Endothelial cell of umbilical vein (primary cell): ENCODE measurements around the gene CLCN4. TPM values are rescaled to one million over a fixed set of nuclear protein-coding genes. Genes with fewer than 3 reads are reported as not detected.

Experiments
- BruUV-seq: library from RNA; stranded (reverse); fragments of 400-500 nt; replicated peaks from 2 replicates; lab custom pipeline; 2021; lab: Mats Ljungman, UMichigan
- CTCF ChIA-PET: fragments of 300-600, 350-600 bp; sonication (Branson Sonifier 250); formaldehyde crosslinking; loops from one replicate; lab custom pipeline; 2021; ENCODE audit warnings: antibody characterized with exemption, inconsistent platforms; lab: Charles Lee
- POLR2A ChIA-PET: fragments of 300-600, 350-600 bp; sonication (Branson Sonifier 250); formaldehyde crosslinking; loops from one replicate; lab custom pipeline; 2021; ENCODE audit warnings: antibody characterized with exemption, inconsistent platforms; lab: Charles Lee
- DNase-seq: peaks from one replicate; pipeline ENCODE4 v3.0.0-alpha.2; 2011; ENCODE audit warnings: low read depth, low spot score
- FAIRE-seq: peaks from 2 replicates; lab custom pipeline; 2011; peaks lifted over from hg19 to GRCh38; lab: Jason Lieb, UNC
- H2AFZ ChIP-seq: 2 replicates; pipeline ENCODE4 v1.6.0; 2012; ENCODE audit warnings: low read depth, low read length, control low read depth, inconsistent platforms
- H3K27ac ChIP-seq: 2 replicates; pipeline ENCODE4 v1.5.1; 2011; ENCODE audit warnings: low read depth, mild to moderate bottlenecking, control low read depth, low read length, moderate library complexity; ENCODE audit not compliant: insufficient read depth
- H3K27me3 ChIP-seq, 2 experiments: 2 replicates each; pipeline versions ENCODE4 v1.6.0 to v1.6.1; 2011; ENCODE audit warnings: low read length in 2 of 2, mixed read lengths in 1 of 2; ENCODE audit not compliant: control insufficient read depth in 2 of 2, insufficient read depth in 2 of 2
- H3K36me3 ChIP-seq, 2 experiments: 2 replicates in 1 of 2; 3 replicates in 1 of 2; pipeline ENCODE4 v1.5.1; 2011; ENCODE audit warnings: low read length in 2 of 2, mild to moderate bottlenecking in 1 of 2, moderate library complexity in 1 of 2; ENCODE audit not compliant: control insufficient read depth in 2 of 2, insufficient read depth in 2 of 2; ENCODE audit errors: extremely low read depth in 1 of 2
- H3K4me1 ChIP-seq: 3 replicates; pipeline ENCODE4 v1.5.1; 2011; ENCODE audit warnings: mild to moderate bottlenecking, low read length; ENCODE audit not compliant: control insufficient read depth, insufficient read depth; ENCODE audit errors: extremely low read depth
- H3K4me2 ChIP-seq: 2 replicates; pipeline ENCODE4 v1.6.1; 2011; ENCODE audit warnings: low read length, control low read depth, mixed read lengths; ENCODE audit not compliant: insufficient read depth
- H3K4me3 ChIP-seq, 3 experiments: fragments of 200-600 bp in 1 of 3; sonication (generic), shearing (Covaris generic) in 1 of 3; replicated peaks in 1 of 3; 2 replicates each; pipeline ENCODE4 v1.5.1; 2011 to 2016; ENCODE audit warnings: control low read depth in 3 of 3, low read length in 3 of 3, mild to moderate bottlenecking in 2 of 3, inconsistent platforms in 1 of 3, low read depth in 1 of 3, moderate library complexity in 1 of 3; ENCODE audit not compliant: insufficient read depth in 1 of 3
- H3K79me2 ChIP-seq: 2 replicates; pipeline ENCODE4 v1.6.0; 2012; ENCODE audit warnings: low read length, inconsistent platforms; ENCODE audit not compliant: control insufficient read depth, insufficient read depth
- H3K9ac ChIP-seq: replicated peaks from 2 replicates; pipeline ENCODE3; 2011; ENCODE audit warnings: low read length, control low read depth; ENCODE audit not compliant: insufficient read depth; ENCODE audit errors: extremely low read depth
- H3K9me1 ChIP-seq: replicated peaks from 3 replicates; pipeline ENCODE4 v1.6.0; 2011; ENCODE audit warnings: mild to moderate bottlenecking, low read length; ENCODE audit not compliant: control insufficient read depth, insufficient read depth; ENCODE audit errors: extremely low read depth
- H3K9me3 ChIP-seq: replicated peaks from 2 replicates; pipeline ENCODE4 v1.5.1; 2012; ENCODE audit warnings: low read length, inconsistent platforms; ENCODE audit not compliant: control insufficient read depth, insufficient read depth
- H4K20me1 ChIP-seq: replicated peaks from 2 replicates; pipeline ENCODE3; 2011; ENCODE audit warnings: mild to moderate bottlenecking, low read length; ENCODE audit not compliant: control insufficient read depth, insufficient read depth; ENCODE audit errors: extremely low read depth
- CTCF ChIP-seq, 2 donors: IDR thresholded peaks; 1 replicate in 1 of 2; 2 replicates in 1 of 2; pipeline ENCODE4 v1.5.1; 2011; ENCODE audit warnings: low read length in 2 of 2, mild to moderate bottlenecking in 2 of 2, moderate library complexity in 2 of 2, control low read depth in 1 of 2, inconsistent platforms in 1 of 2, low read depth in 1 of 2; ENCODE audit not compliant: insufficient read depth in 1 of 2; ENCODE audit errors: extremely low read depth in 1 of 2
- EZH2 ChIP-seq: IDR thresholded peaks from 2 replicates; pipeline ENCODE4 v1.6.1; 2012; ENCODE audit warnings: borderline replicate concordance, low read depth, mild to moderate bottlenecking, moderate library complexity, low read length, inconsistent platforms; ENCODE audit not compliant: severe bottlenecking
- FOS ChIP-seq: IDR thresholded peaks from 2 replicates; pipeline ENCODE4 v1.6.1; 2011; ENCODE audit warnings: mild to moderate bottlenecking, low read length, moderate library complexity, borderline replicate concordance; ENCODE audit not compliant: insufficient read depth
- GATA2 ChIP-seq: IDR thresholded peaks from 2 replicates; pipeline ENCODE4 v1.7.0; 2011; ENCODE audit warnings: low read depth, mild to moderate bottlenecking, moderate library complexity, mixed read lengths, low read length; ENCODE audit not compliant: insufficient read length, insufficient read depth
- JUN ChIP-seq: IDR thresholded peaks from 2 replicates; pipeline ENCODE4 v1.6.1; 2011; ENCODE audit warnings: borderline replicate concordance, low read depth; ENCODE audit not compliant: insufficient read length, insufficient read depth
- MAX ChIP-seq: IDR thresholded peaks from 2 replicates; pipeline ENCODE4 v1.6.1; 2011; ENCODE audit not compliant: insufficient read depth, insufficient read length
- MYC ChIP-seq: IDR thresholded peaks from one replicate; pipeline ENCODE4 v1.6.1; 2011; ENCODE audit warnings: mild to moderate bottlenecking, low read depth, low read length
- POLR2A ChIP-seq: IDR thresholded peaks from 2 replicates; pipeline ENCODE4 v1.6.1; 2012; ENCODE audit warnings: low read depth, mild to moderate bottlenecking, control low read depth, low read length
- POLR2AphosphoS5 ChIP-seq: IDR thresholded peaks from 2 replicates; pipeline ENCODE4 v1.6.1; 2012; ENCODE audit warnings: low read depth, mild to moderate bottlenecking, control low read depth, low read length, moderate library complexity; ENCODE audit not compliant: insufficient read depth
- dilution Hi-C: fragments of 300-500 bp; cut with MboI; formaldehyde crosslinking; loops from one replicate; pipeline ENCODE4 v1.15.0; 2019; ENCODE audit warnings: low sequenced_read_pairs; ENCODE audit not compliant: extremely low pct_ligation_motif_present
- intact Hi-C: fragments of 100-400 bp; cut with micrococcal nuclease; formaldehyde crosslinking; loops from one replicate; pipeline ENCODE4 v1.10.0; 2022
- polyA plus RNA-seq, 4 experiments: library from polyadenylated mRNA; depleted of rRNA in 3 of 4; stranded (reverse) in 3 of 4; unstranded in 1 of 4; fragments of >200 nt; gene quantifications; 2 replicates each; pipeline versions ENCODE4 v1.2.1 to v1.2.3, GENCODE V29; 2011 to 2012; ENCODE audit warnings: missing spikeins in 1 of 4
- total RNA-seq: library from RNA; stranded (reverse); gene quantifications from 2 replicates; pipeline ENCODE4 v1.2.3, GENCODE V29; 2021

CLCN4 gene
- total and polyA plus RNA-seq, 2 donors (not counting 3 experiments of a cell fraction or from before 2014, with no cell fraction given): 7.6 to 19.8 TPM

- ChIA-PET CTCF (no interaction called here), POLR2A (no interaction called here)
- no peak overlapping the region for H3K9ac ChIP-seq
- H4K20me1 ChIP-seq: no peaks in the 10 kb centered on the region
- intact Hi-C loops: no loop called here
- FAIRE-seq (no peak), DNase-seq (no peak)
- H3K4me1 ChIP-seq: no peaks in the 10 kb centered on the region
- TF ChIP-seq POLR2AphosphoS5: no peak
- TF ChIP-seq MAX: no peak
- no peak for TF ChIP-seq MYC
- no peak for TF ChIP-seq GATA2
- no peak for TF ChIP-seq JUN
- TF ChIP-seq POLR2A: no peak
- no peak for TF ChIP-seq EZH2
- no peak for TF ChIP-seq FOS
- TF ChIP-seq CTCF (IDR thresholded peaks at IDR 0.05; ENCODE audit: extremely low read depth in 1 of 2, insufficient read depth in 1 of 2, low read depth in 1 of 2, low read length in 2 of 2): no peak
- no TSS peak for BruUV-seq
- H3K36me3 ChIP-seq: peaks cover 4 to 6% of the 10 kb centered on the region in 2 experiments
- H3K9me1 ChIP-seq: no peaks in the 10 kb centered on the region
- no peak overlapping the region for H2AFZ ChIP-seq
- dilution Hi-C loops: no loop called here
- no peak overlapping the region for H3K4me3 ChIP-seq
- no peak overlapping the region for H3K4me2 ChIP-seq
- H3K9me3 ChIP-seq: no peaks in the 10 kb centered on the region
- no peak overlapping the region for H3K27ac ChIP-seq
- H3K27me3 ChIP-seq: no peaks in the 10 kb centered on the region
- no peaks in the 10 kb centered on the region for H3K79me2 ChIP-seq
These were observed 10.4 kb upstream of the CLCN4 start for GRCh38 chrX:10146346-10146745.
